Dermis microvascular lymphatic vessel endothelial cell (primary cell): ENCODE results near the gene FAM184A. TPM values are rescaled to one million over a fixed set of nuclear protein-coding genes. Genes with fewer than 3 reads are reported as not detected.
A peak's percentile ranks its signal among the peaks of the same experiment; 100 is the strongest.
"Not testable (repeated sequence)": the region's sequence is repeated elsewhere in the genome, so short reads cannot be mapped to it uniquely, and the experiment has no call there.

Source experiments
- DNase-seq, 2 donors: peaks; one replicate each; pipeline versions ENCODE4 v3.0.0 to v3.0.0-alpha.2; 2010; ENCODE audit warnings: low read depth in 2 of 2
- total RNA-seq: library from RNA; depleted of rRNA; stranded (reverse); fragments of >200 nt; gene quantifications from 2 replicates; pipeline ENCODE4 v1.2.1, GENCODE V29; 2014

The FAM184A gene
- total RNA-seq: 0.13 and 0.25 TPM in 2 replicates

GRCh38 chr6:119078376-119079282, at the start of gene FAM184A:
TSS of gene FAM184A (minus strand) at chr6:119078664. CDS start at chr6:119078299, 365 bp downstream.
- DNase-seq: peak; percentile 9 to 69

GRCh38 chr6:119127627-119128026, 49.2 kb upstream of the FAM184A start:
- DNase-seq: no peak

GRCh38 chr6:119126826-119127225, 48.4 kb upstream of the FAM184A start:
- no peak for DNase-seq

GRCh38 chr6:119126140-119126539, 47.7 kb upstream of the FAM184A start:
- DNase-seq: no peak

GRCh38 chr6:119125576-119125975, 47.1 kb upstream of the FAM184A start:
- DNase-seq: no peak

GRCh38 chr6:119124079-119124824, 45.8 kb upstream of the FAM184A start:
- DNase-seq: no peak

- no peak for DNase-seq
Observed at GRCh38 chr6:119122336-119122735, 43.9 kb upstream of the FAM184A start.

- DNase-seq: no peak
Observed at GRCh38 chr6:119121367-119121766, 42.9 kb upstream of the FAM184A start.

- DNase-seq: no peak
Observed at GRCh38 chr6:119119989-119120388, 41.5 kb upstream of the FAM184A start.

GRCh38 chr6:119119062-119119461, 40.6 kb upstream of the FAM184A start:
- not testable (repeated sequence) for DNase-seq

- peak; percentile 30 to 56 for DNase-seq
Observed at GRCh38 chr6:119116712-119117281, 38.3 kb upstream of the FAM184A start.

GRCh38 chr6:119113961-119114360, 35.5 kb upstream of the FAM184A start:
- DNase-seq: no peak

GRCh38 chr6:119112812-119113530, 34.5 kb upstream of the FAM184A start:
- peak in 1 of 2 donors; percentile 3 for DNase-seq

- peak; percentile 51 to 59 for DNase-seq
Observed at GRCh38 chr6:119110601-119111548, 32.4 kb upstream of the FAM184A start.

- no peak for DNase-seq
Observed at GRCh38 chr6:119109654-119110325, 31.3 kb upstream of the FAM184A start.

- DNase-seq: no peak
Observed at GRCh38 chr6:119108076-119108475, 29.6 kb upstream of the FAM184A start.

- peak in 1 of 2 donors; percentile 60 for DNase-seq
Observed at GRCh38 chr6:119105282-119105681, 26.8 kb upstream of the FAM184A start.

GRCh38 chr6:119102901-119103300, 24.4 kb upstream of the FAM184A start:
- DNase-seq: no peak

GRCh38 chr6:119100115-119100514, 21.7 kb upstream of the FAM184A start:
- no peak for DNase-seq
